ENCODE data around the gene CSF3. TPM values are rescaled to one million over a fixed set of nuclear protein-coding genes. Genes with fewer than 3 reads are reported as not detected.
A peak's percentile ranks its signal among the peaks of the same experiment; 100 is the strongest.

CSF3 gene
- not detected for total RNA-seq
- not detected for polyA plus RNA-seq
- 0 to 0.21 (median 0) reads per million in 6 experiments for total RNA-seq

GRCh38 chr17:40015005-40015997 lies at the start of gene CSF3:
TSS of gene CSF3 (plus strand) at chr17:40015440. CDS start at chr17:40015475, 35 bp downstream.
- POLR2A ChIA-PET = interaction anchor here (1.4 to 1.5 kb wide), 4 partner anchors 11 to 161 kb away, joined by 3 to 5 read pairs (median 4); no protein-coding TSS in a partner anchor
- no peak within 1 kb of the TSS for H3K4me3 Mint-ChIP-seq
- H3K27ac Mint-ChIP-seq = no peak within 1 kb of the TSS

DNA sequence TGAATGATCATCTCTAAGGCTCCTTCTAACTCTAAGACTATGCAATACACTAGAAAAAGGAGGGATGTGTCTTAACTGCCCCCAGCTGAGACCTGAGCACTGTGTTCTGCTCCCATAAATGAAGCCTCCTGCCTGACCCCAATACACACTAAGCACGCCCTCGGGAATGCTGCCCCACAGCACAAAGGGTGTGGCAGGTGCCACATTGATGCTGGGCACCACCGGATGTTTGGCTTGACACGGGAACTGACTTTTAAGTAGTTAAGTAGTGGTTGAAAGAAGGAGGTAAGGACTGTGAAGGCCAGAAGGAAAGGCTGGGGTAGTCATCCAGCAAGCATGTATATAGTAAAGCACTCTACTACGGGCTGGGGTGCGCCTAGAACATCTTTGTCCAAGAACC lies 48.5 kb upstream of the CSF3 start:
- H3K4me1 Mint-ChIP-seq = peaks cover 9 to 29% (median 22%) of the 10 kb centered on the region in 4 donors
- H3K36me3 Mint-ChIP-seq = no peaks in the 10 kb centered on the region

More at GRCh38 chr17:40015005-40015997, at the start of gene CSF3:
- no peaks in the 10 kb centered on the region for H3K9me3 Mint-ChIP-seq
- H3K4me1 Mint-ChIP-seq = peaks cover 4 to 18% (median 7%) of the 10 kb centered on the region in 4 donors
- no peak for ATAC-seq
- no peak for DNase-seq
- H3K27me3 Mint-ChIP-seq = no peaks in the 10 kb centered on the region
- H3K36me3 Mint-ChIP-seq = peaks cover 0 to 15% (median 0%) of the 10 kb centered on the region in 3 donors

GRCh38 chr17:39968761-39969160 lies 46.5 kb upstream of the CSF3 start:
- no peak for DNase-seq
- Mint-ChIP-seq H3K9me3 (peaks cover 0 to 1% (median 0%) of the 10 kb centered on the region in 9 donors), H3K27ac (peak overlapping the region in 2 of 10 donors; percentile 20 to 63), H3K36me3 (no peaks in the 10 kb centered on the region), H3K27me3 (peaks cover 0 to 15% (median 10%) of the 10 kb centered on the region in 5 donors), H3K4me1 (peaks cover 3 to 12% (median 6%) of the 10 kb centered on the region in 4 donors), H3K4me3 (no peak overlapping the region)
- POLR2A ChIA-PET = interaction anchor here (1.5 kb wide), 1 partner anchor 11 kb away, joined by 9 read pairs; the partner anchor contains the start of gene PSMD3
- no peak for ATAC-seq

More for the DNA sequence above, 48.5 kb upstream of the CSF3 start:
- ATAC-seq (no peak), DNase-seq (no peak)
- H3K27me3 Mint-ChIP-seq = peaks cover 0 to 12% (median 9%) of the 10 kb centered on the region in 5 donors
- peak overlapping the region in 1 of 10 donors; percentile 4 for H3K4me3 Mint-ChIP-seq
- POLR2A ChIA-PET = no interaction called here
- H3K9me3 Mint-ChIP-seq = peaks cover 0 to 1% (median 0%) of the 10 kb centered on the region in 9 donors
- H3K27ac Mint-ChIP-seq = peak overlapping the region in 4 of 10 donors; percentile 22 to 78 (median 52)

DNA sequence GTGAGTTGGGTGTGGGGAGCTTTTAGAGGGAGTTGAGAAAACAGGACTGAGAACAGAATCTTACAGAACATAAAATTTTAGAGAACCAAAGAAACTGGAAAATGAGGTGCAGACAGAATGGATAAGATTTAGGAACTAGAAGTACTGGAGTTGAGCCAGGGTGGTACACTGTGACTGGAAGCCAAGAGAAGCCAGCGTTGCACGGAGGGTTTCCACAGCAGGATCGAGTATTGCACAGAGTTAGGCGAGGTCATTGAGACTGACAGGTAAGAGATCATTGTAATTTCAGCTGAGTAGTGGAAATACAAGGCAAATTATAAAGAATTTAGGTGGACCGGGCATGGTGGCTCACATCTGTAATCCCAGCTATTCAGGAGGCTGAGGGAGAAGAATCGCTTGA lies 45.9 kb upstream of the CSF3 start:
- no peak for DNase-seq
- POLR2A ChIA-PET = interaction anchor here (1.5 kb wide), 1 partner anchor 11 kb away, joined by 9 read pairs; the partner anchor contains the start of gene PSMD3
- no peaks in the 10 kb centered on the region for H3K36me3 Mint-ChIP-seq
- H3K9me3 Mint-ChIP-seq = peaks cover 0 to 1% (median 0%) of the 10 kb centered on the region in 9 donors
- H3K4me1 Mint-ChIP-seq = peaks cover 0 to 6% (median under 1%) of the 10 kb centered on the region in 4 donors
- no peak overlapping the region for H3K4me3 Mint-ChIP-seq
- H3K27me3 Mint-ChIP-seq = peaks cover 0 to 15% (median 10%) of the 10 kb centered on the region in 5 donors
- no peak overlapping the region for H3K27ac Mint-ChIP-seq
- no peak for ATAC-seq

DNA sequence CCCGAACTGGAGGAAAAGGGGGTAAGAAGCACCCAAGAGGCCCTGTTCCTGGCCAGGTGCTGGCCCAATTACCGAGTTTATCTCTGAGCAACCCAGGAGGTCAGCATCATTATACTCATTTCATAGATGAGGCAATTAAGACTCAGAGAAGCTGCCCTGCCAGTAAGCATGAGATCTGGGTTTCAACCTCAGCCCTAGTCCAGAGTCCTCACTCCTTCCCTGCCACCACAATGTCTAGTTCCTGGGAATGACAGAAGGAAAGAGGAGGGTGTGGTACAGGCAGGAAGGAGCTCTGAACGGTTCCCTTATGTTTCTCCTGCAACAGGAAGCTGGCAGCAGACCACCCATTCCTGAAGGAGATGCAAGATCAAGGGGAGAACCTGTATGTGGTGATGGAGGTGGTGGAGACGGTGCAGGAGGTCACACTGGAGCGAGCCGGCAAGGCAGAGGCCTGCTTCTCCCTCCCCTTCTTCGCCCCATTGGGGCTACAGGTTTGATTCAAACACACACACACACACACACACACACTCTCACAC lies 45.0 kb upstream of the CSF3 start:
- H3K36me3 Mint-ChIP-seq = no peaks in the 10 kb centered on the region

DNA sequence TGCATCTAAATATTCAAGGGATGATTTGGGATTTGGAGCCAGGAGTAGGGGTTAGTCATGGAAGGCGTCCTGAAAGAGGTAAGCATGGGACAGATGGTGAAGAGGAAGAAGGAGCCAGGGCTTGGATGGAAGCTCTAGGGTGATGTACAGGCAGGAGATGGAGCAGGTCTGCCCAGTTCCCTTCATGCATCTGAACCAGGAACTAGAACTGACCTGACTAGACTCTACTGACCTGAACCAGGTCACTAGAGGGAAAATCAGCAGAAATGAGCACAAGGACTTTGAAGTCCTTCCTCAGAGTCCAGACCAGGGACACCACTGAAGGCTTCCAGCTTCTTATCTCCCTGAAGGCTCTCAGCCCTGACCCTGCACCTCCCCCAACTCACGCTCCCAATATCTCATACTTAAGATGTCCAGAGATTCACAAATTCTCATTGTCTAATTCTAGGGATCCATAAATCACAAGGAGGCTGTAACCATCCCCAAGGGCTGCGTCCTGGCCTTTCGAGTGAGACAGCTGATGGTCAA lies 44.1 kb upstream of the CSF3 start:
- Mint-ChIP-seq H3K4me1 (peaks cover 0 to 2% (median under 1%) of the 10 kb centered on the region in 4 donors), H3K27me3 (peaks cover 0 to 15% (median 10%) of the 10 kb centered on the region in 5 donors), H3K27ac (peak overlapping the region in 1 of 10 donors; percentile 46), H3K9me3 (no peaks in the 10 kb centered on the region), H3K4me3 (no peak overlapping the region), H3K36me3 (no peaks in the 10 kb centered on the region)
- ATAC-seq (no peak), DNase-seq (no peak)
- POLR2A ChIA-PET = no interaction called here

More for the DNA sequence above, 45.0 kb upstream of the CSF3 start:
- ATAC-seq = no peak
- Mint-ChIP-seq H3K9me3 (no peaks in the 10 kb centered on the region), H3K4me3 (no peak overlapping the region), H3K27me3 (peaks cover 0 to 15% (median 10%) of the 10 kb centered on the region in 5 donors), H3K27ac (no peak overlapping the region), H3K4me1 (peaks cover 0 to 2% (median under 1%) of the 10 kb centered on the region in 4 donors)
- POLR2A ChIA-PET = interaction anchor here (1.5 kb wide), 1 partner anchor 10 kb away, joined by 9 read pairs; the partner anchor contains the start of gene PSMD3
- no peak for DNase-seq

DNA sequence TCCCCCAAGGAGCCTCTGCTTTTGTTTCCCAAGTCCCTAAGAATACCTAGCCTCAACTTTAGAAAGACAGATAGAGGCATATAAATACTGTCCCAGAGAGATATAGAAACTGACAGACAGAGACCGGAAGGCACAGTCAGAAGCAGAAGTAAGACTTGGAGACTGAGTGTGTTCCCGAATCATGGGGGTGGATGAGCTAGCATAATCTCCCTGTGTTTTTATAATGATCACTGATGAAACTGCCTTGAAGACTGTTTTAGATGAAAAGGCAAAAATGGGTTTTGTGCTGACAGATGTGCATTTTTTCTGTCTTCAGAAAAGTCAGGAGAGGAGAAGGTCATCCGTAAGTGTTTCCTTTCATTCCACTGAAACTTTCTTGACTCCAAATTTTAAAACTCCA lies 43.0 kb upstream of the CSF3 start:
- DNase-seq (no peak), ATAC-seq (no peak)
- peaks cover 0 to 15% (median 10%) of the 10 kb centered on the region in 5 donors for H3K27me3 Mint-ChIP-seq
- no peaks in the 10 kb centered on the region for H3K9me3 Mint-ChIP-seq
- peaks cover 0 to 2% (median under 1%) of the 10 kb centered on the region in 4 donors for H3K4me1 Mint-ChIP-seq
- H3K27ac Mint-ChIP-seq = peak overlapping the region in 1 of 10 donors; percentile 9
- POLR2A ChIA-PET = interaction anchor here (0.6 to 1.3 kb wide), 3 partner anchors 8 to 105 kb away, joined by 3 to 5 read pairs (median 4); no protein-coding TSS in a partner anchor
- no peaks in the 10 kb centered on the region for H3K36me3 Mint-ChIP-seq
- H3K4me3 Mint-ChIP-seq = no peak overlapping the region

- ATAC-seq (no peak), DNase-seq (no peak)
- Mint-ChIP-seq H3K9me3 (no peaks in the 10 kb centered on the region), H3K4me1 (peaks cover 0 to 2% (median under 1%) of the 10 kb centered on the region in 4 donors), H3K4me3 (no peak overlapping the region), H3K27ac (peak overlapping the region in 1 of 10 donors; percentile 37), H3K36me3 (no peaks in the 10 kb centered on the region), H3K27me3 (peaks cover 0 to 13% (median 10%) of the 10 kb centered on the region in 5 donors)
- POLR2A ChIA-PET = interaction anchor here (1.0 to 1.3 kb wide), 2 partner anchors 10 to 47 kb away, joined by 3 read pairs; no protein-coding TSS in a partner anchor
Measured at GRCh38 chr17:39973496-39973895, 41.7 kb upstream of the CSF3 start.

GRCh38 chr17:39974433-39974832 lies 40.8 kb upstream of the CSF3 start:
- Mint-ChIP-seq H3K36me3 (no peaks in the 10 kb centered on the region), H3K4me3 (no peak overlapping the region), H3K9me3 (no peaks in the 10 kb centered on the region), H3K4me1 (peaks cover 2 to 7% (median 5%) of the 10 kb centered on the region in 4 donors), H3K27ac (no peak overlapping the region), H3K27me3 (peaks cover 0 to 10% (median 8%) of the 10 kb centered on the region in 5 donors)
- ATAC-seq (no peak), DNase-seq (no peak)
- POLR2A ChIA-PET = no interaction called here

DNA sequence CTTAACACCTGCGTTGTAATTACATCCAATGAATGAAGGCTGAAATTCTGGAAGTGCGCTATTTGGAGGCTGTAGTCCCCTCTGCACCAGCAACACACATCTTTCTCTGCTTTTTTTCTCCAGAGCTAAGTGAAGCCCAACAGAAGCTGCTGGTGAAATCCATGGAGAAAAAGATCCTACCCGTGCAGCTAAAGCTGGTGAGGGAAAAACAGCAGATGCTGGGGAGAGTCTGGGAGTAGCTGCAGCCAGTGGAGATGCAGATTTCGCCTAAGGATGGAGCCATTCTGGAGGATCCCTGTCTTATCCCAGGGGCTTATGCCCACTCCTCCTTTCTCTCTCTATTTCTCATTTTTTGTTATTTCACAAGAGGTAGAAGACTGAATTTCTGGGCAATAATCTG lies 39.4 kb upstream of the CSF3 start:
- Mint-ChIP-seq H3K4me3 (no peak overlapping the region), H3K9me3 (no peaks in the 10 kb centered on the region), H3K27me3 (peaks cover 0 to 8% (median 1%) of the 10 kb centered on the region in 5 donors), H3K36me3 (no peaks in the 10 kb centered on the region), H3K4me1 (peaks cover 10 to 19% (median 16%) of the 10 kb centered on the region in 4 donors), H3K27ac (no peak overlapping the region)
- ATAC-seq (no peak), DNase-seq (no peak)
- POLR2A ChIA-PET = interaction anchor here (0.7 kb wide), 2 partner anchors 11 to 193 kb away, joined by 3 read pairs; no protein-coding TSS in a partner anchor

- Mint-ChIP-seq H3K4me3 (peak overlapping the region in 9 of 10 donors; percentile 36 to 96 (median 94)), H3K27ac (peak overlapping the region in 6 of 10 donors; percentile 16 to 97 (median 49)), H3K36me3 (peaks cover 0 to 9% (median 0%) of the 10 kb centered on the region in 3 donors), H3K9me3 (no peaks in the 10 kb centered on the region), H3K4me1 (peaks cover 17 to 44% (median 35%) of the 10 kb centered on the region in 4 donors), H3K27me3 (no peaks in the 10 kb centered on the region)
- POLR2A ChIA-PET = interaction anchor here (0.7 to 3.4 kb wide), 11 partner anchors 10 to 106 kb away, joined by 3 to 45 read pairs (median 9); partner anchors contain the start of genes GSDMA, LRRC3C and ORMDL3
- DNase-seq (no peak), ATAC-seq (no peak)
Measured at GRCh38 chr17:39979016-39979670, 36.1 kb upstream of the CSF3 start.

All from naive thymus-derived CD8-positive, alpha-beta T cell (primary cell).